ENCODE measurements around the gene LIMCH1.

Gene LIMCH1

GRCh38 chr4:41741354-41741753 is 203.4 kb downstream of the LIMCH1 start:
- Histone ChIP-seq H3K79me2 (ENCODE audit: control insufficient read depth, low read length) (no peaks in the 10 kb centered on the region), H3K27me3 (ENCODE audit: control insufficient read depth, low read length) (no peaks in the 10 kb centered on the region), H3K4me3 (ENCODE audit: low read length) (no peak overlapping the region), H3K9me3 (ENCODE audit: control insufficient read depth, insufficient read depth, low read length) (peaks cover under 1% of the 10 kb centered on the region; the same call in 1 of the 2 replicates), H3K27ac (ENCODE audit: low read depth, low read length) (no peak overlapping the region), H3K9me2 (replicated peaks; ENCODE audit: control insufficient read depth, low read length) (no peaks in the 10 kb centered on the region), H3F3A (ENCODE audit: control insufficient read depth, insufficient read depth) (no peaks in the 10 kb centered on the region), H4K20me1 (ENCODE audit: control insufficient read depth, insufficient read depth, low read depth, low read length) (no peaks in the 10 kb centered on the region), H3K36me3 (ENCODE audit: control insufficient read depth, low read length) (no peaks in the 10 kb centered on the region), H3K4me1 (ENCODE audit: control insufficient read depth, low read length) (no peaks in the 10 kb centered on the region), H3K4me2 (ENCODE audit: low read length) (no peak overlapping the region)
- no peak for TF ChIP-seq EZH2phosphoT487 (IDR thresholded peaks at IDR 0.05; ENCODE audit: borderline replicate concordance, low read length)
- no peak for TF ChIP-seq CTCF (IDR thresholded peaks at IDR 0.05; ENCODE audit: low read depth, low read length, poor library complexity, severe bottlenecking)

GRCh38 chr4:41744572-41745291 is 206.8 kb downstream of the LIMCH1 start:
- Histone ChIP-seq H3F3A (ENCODE audit: control insufficient read depth, insufficient read depth) (no peaks in the 10 kb centered on the region), H3K4me1 (ENCODE audit: control insufficient read depth, low read length) (no peaks in the 10 kb centered on the region), H3K79me2 (ENCODE audit: control insufficient read depth, low read length) (no peaks in the 10 kb centered on the region), H3K9me2 (replicated peaks; ENCODE audit: control insufficient read depth, low read length) (no peaks in the 10 kb centered on the region), H3K4me3 (ENCODE audit: low read length) (no peak overlapping the region), H3K27ac (ENCODE audit: low read depth, low read length) (no peak overlapping the region), H3K4me2 (ENCODE audit: low read length) (no peak overlapping the region), H3K36me3 (ENCODE audit: control insufficient read depth, low read length) (no peaks in the 10 kb centered on the region), H3K9me3 (ENCODE audit: control insufficient read depth, insufficient read depth, low read length) (peaks cover 5% of the 10 kb centered on the region; the same call in 1 of the 2 replicates), H4K20me1 (ENCODE audit: control insufficient read depth, insufficient read depth, low read depth, low read length) (no peaks in the 10 kb centered on the region), H3K27me3 (ENCODE audit: control insufficient read depth, low read length) (no peaks in the 10 kb centered on the region)
- TF ChIP-seq CTCF (IDR thresholded peaks at IDR 0.05; ENCODE audit: low read depth, low read length, poor library complexity, severe bottlenecking) (no peak), EZH2phosphoT487 (IDR thresholded peaks at IDR 0.05; ENCODE audit: borderline replicate concordance, low read length) (no peak)

- Histone ChIP-seq H3K4me2 (ENCODE audit: low read length) (no peak overlapping the region), H3K27me3 (ENCODE audit: control insufficient read depth, low read length) (no peaks in the 10 kb centered on the region)
- TF ChIP-seq EZH2phosphoT487 (IDR thresholded peaks at IDR 0.05; ENCODE audit: borderline replicate concordance, low read length) (no peak), CTCF (IDR thresholded peaks at IDR 0.05; ENCODE audit: low read depth, low read length, poor library complexity, severe bottlenecking) (no peak)
These were observed 207.5 kb downstream of the LIMCH1 start for GRCh38 chr4:41745292-41746024.

More at GRCh38 chr4:41745292-41746024, 207.5 kb downstream of the LIMCH1 start:
- Histone ChIP-seq H3F3A (ENCODE audit: control insufficient read depth, insufficient read depth) (no peaks in the 10 kb centered on the region), H3K36me3 (ENCODE audit: control insufficient read depth, low read length) (no peaks in the 10 kb centered on the region), H3K79me2 (ENCODE audit: control insufficient read depth, low read length) (no peaks in the 10 kb centered on the region), H3K9me2 (replicated peaks; ENCODE audit: control insufficient read depth, low read length) (no peaks in the 10 kb centered on the region), H3K4me1 (ENCODE audit: control insufficient read depth, low read length) (no peaks in the 10 kb centered on the region), H3K27ac (ENCODE audit: low read depth, low read length) (no peak overlapping the region), H3K4me3 (ENCODE audit: low read length) (no peak overlapping the region), H3K9me3 (ENCODE audit: control insufficient read depth, insufficient read depth, low read length) (peaks cover 5% of the 10 kb centered on the region; the same call in 1 of the 2 replicates), H4K20me1 (ENCODE audit: control insufficient read depth, insufficient read depth, low read depth, low read length) (no peaks in the 10 kb centered on the region)

All from DOHH2 (cell line).